Iris pigment epithelial cell (primary cell): Measurements from ENCODE around the gene AZI2.

Experiments used
- DNase-seq: peaks from one replicate; pipeline ENCODE4 v3.0.0-alpha.2; 2011; ENCODE audit warnings: low read depth

AZI2 gene, protein sequence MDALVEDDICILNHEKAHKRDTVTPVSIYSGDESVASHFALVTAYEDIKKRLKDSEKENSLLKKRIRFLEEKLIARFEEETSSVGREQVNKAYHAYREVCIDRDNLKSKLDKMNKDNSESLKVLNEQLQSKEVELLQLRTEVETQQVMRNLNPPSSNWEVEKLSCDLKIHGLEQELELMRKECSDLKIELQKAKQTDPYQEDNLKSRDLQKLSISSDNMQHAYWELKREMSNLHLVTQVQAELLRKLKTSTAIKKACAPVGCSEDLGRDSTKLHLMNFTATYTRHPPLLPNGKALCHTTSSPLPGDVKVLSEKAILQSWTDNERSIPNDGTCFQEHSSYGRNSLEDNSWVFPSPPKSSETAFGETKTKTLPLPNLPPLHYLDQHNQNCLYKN

DNA sequence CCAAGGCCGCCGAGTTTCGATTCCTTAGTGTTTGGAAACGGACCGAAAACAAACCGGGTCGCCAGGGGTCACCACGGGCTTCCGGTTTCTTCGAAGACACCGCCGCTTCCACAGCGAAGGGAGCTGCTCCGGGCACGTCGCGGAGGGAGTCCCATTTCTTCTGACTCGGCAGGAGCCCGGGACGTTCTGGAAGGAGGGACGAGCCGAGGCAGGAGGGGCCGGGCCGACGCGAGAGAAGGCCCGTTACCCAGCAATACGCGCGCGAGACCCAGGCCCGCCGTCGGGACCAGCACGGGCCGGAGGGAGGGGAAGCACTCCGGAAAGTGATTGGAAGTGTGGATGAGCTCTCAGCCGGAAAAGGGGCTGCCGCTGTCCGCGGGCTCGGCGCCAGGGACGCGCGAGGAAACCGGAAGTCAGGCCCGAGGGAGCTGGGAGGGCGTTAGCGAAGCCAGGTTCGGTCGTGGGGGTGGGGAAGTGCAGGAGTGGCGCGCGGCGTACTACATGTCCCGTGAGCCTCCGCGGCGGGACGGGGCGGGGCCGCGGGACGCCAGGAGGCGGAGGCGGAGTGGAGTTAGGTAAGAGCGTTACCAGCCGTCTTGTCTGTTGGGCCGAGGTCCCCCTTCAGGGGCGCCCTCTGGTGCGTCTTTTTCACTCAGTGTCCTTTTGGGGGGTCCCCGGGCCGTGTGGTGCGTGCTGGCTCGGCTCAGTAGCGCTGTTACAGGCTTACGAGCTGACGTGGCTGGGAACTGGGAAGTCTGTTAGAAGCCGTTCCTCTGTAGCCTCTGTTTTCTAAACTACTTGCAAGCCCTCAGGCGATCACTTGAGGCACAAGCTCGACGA is at the start of gene AZI2, which contains the start of gene ZCWPW2:
Gene AZI2, minus strand, starts transcription at position 196 of the 840 bp plus-strand sequence. CDS start 8,207 bp downstream, outside the sequence.
Gene ZCWPW2, plus strand, starts transcription at position 93 of the 840 bp plus-strand sequence. CDS start 64,348 bp downstream, outside the sequence.
- DNase-seq = peak; percentile 96

DNA sequence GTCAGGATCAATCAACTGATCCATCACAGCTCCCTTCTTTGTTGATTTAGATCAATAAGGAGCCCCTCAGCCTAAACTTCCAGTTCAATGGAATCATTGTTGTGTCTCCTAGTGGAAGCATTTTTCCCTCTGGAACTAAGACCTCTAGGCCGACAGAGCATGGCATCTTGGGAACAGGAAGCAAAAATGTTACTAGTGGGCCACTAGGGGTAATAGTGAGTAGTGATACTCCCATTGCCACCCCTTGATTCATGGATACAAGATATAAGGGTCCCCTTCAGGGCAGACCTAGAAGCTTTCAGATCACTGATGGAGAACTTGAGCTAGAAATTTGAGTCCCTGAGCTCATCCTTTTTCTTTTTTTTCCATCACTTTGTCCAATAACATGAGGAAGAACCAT is 40.4 kb upstream of the AZI2 start:
- DNase-seq = no peak

DNA sequence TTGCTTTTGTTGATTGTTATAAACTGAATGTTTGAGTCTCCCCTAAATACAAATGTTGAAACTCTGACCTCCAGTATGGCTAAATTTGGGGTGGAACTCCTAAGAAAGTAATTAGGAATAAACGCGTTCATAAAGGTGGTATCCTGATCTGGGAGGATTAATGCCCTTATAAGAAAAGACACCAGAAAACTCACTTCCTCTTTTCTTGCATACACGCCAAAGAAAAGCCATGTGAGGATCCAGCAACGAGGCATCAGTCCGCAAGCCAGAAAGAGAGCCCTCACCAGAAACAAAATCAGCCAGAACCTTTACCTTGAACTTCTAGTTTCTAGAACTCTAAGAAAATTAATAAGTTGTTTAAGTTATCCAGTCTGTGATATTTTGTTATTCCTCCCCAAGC is 37.4 kb upstream of the AZI2 start:
- no peak for DNase-seq

DNA sequence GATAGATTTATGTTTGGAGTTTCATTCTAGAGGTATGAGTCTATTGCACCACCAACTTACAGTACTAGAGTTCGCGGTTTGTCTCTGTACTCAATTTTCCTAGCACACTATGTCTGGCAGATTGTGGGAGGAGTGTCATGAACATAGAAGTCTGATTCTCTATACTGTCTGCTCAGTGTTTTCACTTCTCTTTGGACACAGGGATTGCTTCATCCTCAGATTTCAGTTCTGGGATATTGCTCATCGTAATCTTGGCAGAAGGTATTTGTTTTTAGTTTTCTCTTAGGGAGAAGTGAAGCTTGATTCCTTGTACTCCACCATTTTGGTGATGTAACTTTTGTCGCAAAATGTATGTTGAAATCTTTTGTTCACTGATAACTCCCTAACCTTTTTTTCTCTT is 27.8 kb upstream of the AZI2 start:
- peak; percentile 62 for DNase-seq

DNA sequence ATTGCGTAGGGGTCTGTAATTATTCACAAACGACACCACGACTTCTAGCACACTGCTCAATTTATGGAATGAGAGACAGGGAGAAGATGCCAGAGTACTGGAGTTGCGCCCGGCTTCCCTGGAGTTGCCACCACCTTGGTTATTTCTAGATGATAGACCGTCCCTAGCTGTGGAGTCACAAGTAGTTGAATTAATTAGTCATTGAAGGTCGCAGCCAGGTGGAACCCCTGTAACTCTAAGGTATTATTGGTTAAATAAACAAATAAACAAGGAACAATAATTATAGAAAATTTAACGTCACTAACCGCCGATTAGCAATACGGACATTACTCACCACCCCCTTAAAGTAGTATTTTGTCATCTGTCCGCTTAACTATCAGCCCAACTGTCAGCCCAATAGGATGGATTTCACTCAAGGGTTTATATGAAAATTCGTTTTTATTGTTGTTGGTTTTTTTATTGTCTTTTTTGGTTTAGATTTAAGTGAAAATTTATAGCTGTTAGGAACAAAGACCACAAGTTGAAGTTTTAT is 911 bp upstream of the AZI2 start:
- peak; percentile 23 for DNase-seq

DNA sequence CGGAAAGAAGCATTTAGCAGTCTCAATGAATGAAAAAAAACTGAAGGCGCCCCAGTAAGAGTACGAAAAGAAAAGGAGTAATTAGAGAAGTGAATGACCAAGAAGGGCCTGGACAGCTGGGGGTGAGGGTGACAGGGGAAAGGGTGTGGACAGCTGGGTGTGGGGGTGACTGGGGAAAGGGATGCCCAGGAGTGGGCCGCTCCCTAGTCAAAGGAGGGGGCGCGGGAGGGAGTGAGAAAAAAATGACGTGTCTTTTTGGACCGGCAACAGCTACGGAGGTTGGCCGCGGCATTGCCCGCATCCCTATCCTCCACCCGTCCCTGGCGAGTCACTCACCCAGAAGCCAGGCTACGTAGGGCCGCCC is 377 bp downstream of the AZI2 start:
- peak; percentile 95 for DNase-seq

DNA sequence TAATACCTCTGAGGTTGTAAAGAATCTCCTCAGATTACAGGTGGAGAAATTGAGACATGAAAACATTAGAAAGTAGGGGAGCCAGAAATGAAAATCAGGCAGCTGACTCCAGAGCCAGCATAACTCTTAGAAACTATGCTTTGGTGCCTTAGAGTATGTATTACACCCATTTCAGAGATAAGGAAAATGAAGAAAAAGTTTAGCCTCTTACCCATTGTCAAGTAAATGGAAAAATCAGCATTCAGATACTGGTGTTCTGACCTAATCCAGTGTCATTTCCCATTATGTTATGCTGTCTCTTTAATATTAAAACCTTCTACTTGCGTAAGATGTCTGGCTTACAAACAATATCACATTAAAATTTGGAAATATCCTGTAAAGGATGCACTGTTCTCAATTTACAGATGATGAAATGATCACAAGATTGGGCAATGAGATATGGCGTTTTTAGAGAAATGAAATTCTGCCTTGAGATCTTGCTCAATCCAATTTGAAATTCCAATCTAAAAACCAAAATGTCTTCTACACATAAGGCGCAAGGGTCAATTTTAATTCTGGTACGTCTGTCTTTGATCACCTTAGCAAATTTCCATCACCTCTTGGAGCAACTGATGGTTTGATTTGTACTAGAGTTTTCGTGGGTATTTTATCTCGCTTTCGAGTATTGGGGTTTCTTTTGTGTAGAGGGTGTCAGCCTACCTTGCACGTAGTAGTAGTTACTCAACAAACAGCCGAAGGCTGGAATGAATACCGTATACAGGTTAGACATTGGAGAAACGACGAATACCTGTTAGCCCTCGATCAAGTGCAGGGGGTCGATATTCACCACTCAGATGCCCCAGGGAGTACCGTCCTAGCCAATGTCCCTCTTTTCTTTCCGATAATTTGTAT is 1.0 kb downstream of the AZI2 start:
- peak; percentile 88 for DNase-seq

DNA sequence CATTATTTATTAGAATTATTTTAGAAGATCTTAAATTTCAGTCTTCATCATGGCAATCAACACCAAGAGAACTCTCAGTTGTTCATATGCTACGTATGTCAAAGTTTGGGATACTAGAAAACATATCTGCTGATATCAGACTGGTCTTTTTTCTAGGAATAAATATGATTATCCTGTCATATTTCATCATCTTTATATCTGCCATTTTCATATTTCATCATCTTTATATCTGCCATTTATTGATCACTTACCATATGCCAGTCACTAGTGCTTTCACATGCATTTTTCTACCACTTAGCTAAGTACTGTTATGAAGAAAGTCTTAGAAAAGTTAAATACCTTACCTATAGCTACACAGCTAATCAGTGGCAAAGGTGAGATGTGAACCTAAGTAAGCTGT is 2.9 kb downstream of the AZI2 start:
- no peak for DNase-seq

DNA sequence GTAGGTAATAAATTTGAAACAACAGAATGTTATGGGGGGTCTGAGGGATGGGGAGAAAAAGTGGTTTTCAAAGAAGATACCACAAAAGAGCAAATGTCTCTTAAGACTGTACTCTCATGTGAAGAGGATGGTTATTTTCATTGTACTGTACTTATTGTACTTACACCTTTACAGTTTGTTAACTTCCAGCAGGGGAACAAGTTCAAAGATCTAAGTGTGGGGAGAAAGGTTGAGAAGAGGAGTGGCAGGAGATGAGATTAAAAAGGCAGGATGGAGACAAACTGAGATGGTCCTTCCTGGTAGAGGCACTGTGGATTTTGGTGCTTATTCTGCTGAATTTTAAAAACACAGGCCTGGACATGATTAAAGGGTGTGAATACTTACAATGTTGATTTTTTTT is 5.5 kb downstream of the AZI2 start:
- DNase-seq = no peak

DNA sequence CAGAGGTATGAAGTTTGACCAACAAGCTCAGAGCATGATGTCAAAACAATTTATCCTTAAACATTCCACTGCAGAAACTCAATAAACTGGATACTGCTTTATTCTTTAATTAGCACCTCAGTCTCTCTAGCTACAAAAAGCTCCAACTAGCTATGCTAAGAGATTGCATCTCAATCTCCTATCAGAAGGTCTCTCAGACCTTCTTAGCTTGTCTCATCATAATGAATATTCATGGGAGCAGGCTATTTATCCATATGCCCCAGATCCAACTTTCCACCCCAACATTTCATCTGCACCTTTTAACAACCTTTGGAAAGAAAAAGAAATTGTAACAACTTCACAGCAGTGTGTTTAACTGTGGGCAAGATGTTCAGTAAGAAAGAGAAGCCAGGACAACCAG is 11.4 kb downstream of the AZI2 start:
- no peak for DNase-seq

DNA sequence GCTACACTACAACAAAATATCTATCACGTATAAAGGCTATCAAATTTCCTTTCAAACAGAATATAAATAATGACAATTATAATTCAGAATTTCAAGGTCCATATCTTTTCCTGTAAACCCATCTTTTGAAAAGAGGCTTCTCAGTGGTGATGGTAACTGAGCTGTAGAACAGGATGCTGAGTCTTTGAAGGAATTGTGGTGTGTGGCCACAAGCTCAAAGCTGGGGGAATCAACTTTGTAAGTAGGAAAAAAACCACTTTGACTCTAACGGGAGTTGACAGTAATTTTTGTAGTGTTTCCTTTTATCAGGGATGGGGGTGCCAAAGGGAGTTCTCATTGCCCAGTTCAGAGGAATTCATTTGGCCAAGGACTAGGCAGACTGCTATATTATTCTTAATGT is 13.4 kb downstream of the AZI2 start:
- DNase-seq = no peak

DNA sequence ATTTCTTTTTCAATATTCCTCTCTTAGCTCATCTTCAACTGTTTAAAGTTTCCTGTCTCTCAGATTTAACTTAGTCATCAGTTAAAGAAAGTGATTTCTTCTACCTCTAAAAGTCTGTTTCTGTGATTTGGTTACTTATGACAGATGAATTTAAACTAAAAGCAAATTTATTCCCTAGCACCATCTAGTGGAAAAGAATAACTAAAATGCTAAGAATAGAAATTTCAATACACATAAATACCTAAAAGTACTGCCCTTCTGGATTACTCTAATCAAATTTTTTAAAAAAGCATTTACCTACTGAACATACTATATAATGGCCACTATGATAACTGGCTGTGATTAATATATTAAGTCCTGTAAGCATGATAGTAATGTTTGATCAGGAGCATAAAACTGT is 14.1 kb downstream of the AZI2 start:
- DNase-seq = no peak

DNA sequence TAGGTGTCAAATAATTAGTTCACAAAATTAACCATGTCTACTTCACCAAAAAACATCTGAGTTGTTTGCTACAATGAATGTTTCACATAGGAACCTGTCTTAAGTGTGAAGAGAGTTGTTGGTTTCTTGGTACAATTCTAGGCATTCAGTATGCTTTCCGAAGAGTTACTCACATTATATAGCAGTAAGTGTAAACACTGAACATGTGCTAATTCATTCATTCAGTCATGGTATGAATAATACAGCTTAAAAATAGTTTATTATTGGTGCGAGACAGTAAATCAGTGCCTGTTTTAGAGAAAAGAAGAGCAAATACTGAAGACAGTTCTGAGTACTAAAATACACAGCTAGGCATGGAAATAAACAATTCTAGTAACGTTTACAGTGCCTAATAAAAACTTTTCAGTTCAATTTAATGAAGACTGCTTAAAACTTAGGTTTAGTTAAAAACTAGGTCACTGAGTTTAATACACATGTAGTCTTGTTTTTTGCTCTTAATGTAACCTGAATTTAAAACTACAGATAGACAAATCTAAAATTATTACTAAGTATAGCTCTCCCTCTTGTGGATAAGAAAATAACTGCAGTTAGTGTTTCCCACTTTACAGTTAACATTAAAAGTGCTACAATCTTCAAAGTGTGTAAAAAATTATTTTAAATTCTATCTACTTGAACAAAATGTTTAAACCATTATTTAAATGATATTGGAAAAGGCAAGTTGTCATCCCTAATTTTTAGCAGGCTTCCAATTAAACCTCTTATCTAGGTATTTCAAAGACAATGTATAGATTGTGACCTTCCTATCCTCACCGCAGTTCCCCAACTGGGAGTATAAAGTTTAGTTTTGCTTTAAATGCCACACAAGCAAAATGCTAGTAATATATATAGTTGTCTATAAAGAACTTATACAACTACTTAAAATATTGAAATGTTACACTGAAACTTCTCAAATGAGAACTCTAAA is 20.2 kb downstream of the AZI2 start:
- peak; percentile 26 for DNase-seq

DNA sequence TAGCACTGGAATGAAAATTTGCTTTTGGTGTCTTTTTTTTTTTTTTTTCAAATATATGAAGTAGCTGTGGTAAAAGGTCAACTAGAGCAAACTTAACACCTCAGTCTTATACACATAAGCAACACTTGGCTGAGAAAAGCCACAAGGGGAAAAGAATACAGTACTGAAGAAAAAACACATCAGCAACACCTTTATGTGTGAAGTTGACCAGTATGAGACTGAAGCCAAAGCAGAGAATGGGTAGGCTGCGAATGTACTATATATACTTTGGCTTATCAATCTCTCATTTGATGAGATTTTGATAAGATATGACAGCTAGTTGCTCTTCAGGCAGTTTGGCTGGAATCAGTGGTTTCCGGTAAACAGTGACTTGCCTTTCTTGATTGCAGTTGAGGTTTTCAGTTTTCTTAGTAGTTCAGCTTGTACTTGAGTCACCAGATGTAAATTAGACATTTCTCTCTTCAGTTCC is 22.1 kb downstream of the AZI2 start:
- DNase-seq = peak; percentile 37

DNA sequence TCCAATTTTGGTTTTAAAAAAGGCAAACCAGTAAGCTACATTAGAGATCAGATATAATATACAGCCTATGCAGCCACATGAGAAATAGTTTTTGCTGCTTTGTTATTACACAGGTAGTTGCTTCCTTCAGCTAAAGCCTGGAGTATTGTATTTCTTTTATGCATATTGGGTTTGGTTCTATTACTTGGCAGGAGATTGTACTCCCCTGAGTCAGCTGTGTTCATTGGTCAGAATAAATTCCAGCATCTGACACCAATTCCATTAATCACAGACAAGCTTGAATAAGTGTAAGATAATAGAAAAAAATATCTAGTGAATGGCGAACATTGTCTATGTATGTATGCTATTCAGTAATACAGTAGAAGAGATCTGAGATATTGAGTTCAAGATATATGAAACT is 26.2 kb downstream of the AZI2 start:
- DNase-seq = peak; percentile 64

DNA sequence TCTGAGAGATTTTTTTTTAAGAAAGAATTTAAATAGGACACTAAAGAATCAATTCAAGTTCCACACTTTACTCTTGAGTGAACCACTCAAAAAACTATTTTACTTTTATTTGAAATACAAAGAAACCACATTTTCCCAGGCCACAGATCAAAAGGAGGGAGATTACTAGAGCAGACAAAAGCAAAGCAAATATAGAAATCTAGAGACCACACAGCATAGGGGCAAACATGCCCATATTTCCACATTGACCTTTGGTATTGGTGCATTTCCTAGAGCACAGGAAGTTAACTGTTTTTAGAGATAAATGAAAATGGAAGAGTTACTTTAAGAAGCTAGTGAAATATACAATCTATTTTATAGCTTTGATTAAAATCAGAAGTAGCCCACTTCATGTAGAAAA is 27.6 kb downstream of the AZI2 start:
- DNase-seq = no peak

DNA sequence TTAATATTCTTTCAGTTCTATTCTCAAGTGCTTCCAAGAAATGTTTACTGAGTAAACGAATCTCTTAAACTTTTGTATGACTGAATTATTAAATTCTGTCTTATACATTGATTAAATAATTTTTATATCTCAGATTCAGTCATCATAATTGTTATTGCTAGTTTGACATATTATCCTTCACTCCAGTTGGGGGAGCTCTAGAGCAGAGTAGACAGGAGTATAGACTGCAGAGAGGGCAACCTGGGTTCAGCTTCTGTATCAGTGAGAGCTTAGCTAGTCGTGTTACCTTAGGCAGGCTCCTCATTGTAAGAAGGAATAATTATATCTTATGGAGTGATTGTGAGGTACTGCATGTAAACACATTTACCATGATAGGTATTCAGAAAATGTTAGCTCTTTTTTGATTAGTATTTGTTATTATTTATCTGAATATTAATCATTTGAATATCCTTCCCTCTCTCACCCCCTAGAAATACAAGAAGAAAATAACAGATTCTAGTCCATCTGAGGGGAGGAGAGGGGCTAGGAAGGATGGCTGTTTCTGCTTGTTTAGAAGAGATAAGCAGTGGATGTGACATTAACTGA is 31.1 kb downstream of the AZI2 start:
- peak; percentile 62 for DNase-seq

DNA sequence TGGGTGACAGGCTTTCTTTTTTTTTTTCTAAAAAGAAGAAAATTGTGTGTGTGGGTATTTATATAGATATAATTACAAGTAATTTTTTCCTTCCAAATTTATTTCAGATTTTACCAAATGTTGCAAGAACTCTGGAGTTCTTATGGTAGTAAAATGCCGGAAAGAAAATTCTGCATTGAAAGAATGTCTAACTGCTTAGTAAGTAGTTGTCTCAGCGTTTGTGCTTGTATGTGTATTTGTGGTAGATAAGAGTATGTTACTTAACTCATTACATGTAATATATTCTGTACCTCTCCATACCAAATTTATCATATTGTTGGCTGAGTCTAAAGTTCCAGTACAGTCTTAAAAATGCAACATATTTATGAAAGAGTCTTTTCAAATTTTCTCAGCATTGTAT is 32.4 kb downstream of the AZI2 start:
- DNase-seq = peak; percentile 12

DNA sequence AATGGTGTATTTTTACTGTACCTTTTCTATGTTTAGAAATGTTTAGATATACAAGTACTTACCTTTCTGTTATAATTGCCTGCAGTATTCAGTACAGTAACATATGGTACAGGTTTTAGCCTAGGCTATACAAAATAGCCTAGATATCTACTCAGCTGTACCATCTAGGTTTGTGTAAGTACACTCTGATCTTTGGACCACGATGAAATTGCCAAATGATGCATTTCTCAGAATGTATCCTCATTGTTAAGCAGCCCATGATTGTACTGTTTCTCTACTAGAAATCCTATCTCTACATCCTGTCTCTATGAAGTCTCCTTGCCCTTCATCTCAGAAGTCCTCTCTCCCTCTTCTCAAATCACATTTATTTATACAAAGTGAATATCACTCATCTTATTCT is 32.9 kb downstream of the AZI2 start:
- no peak for DNase-seq

DNA sequence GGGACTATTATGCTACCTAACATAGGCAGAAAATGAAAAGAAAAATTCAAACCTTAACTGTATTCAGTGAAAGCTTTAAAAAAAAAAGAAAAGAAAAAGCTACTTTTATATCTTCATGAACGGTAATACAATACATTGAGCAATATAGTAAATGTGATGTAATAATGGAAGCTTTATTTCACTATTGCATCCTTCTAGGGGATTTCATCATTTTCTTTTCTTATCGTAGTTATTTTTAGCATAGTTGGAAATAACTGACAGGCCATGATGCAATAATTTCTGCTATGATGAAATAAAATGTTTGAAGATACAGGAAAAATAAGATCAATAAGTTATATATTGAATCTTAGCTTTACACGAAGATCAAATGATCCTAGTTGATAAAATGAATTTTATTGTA is 40.4 kb downstream of the AZI2 start:
- DNase-seq = peak; percentile 31
